Stimulated activated naive CD8-positive, alpha-beta T cell treated with anti-CD3 and anti-CD28 coated beads, Interleukin-15, Interleukin-2, amounts not matched to agents 100 U/mL and 50 U/mL, for 24 hours (primary cell): ENCODE data around the gene LYSET.
"Not testable (repeated sequence)": the region's sequence is repeated elsewhere in the genome, so short reads cannot be mapped to it uniquely, and the experiment has no call there.

Experiments
- ATAC-seq: fragments of 150-1000 bp; cut with Tn5 transposase; one replicate; pipeline ENCODE4 v1.10.0; 2021
- DNase-seq: peaks from one replicate; pipeline ENCODE4 v3.0.0; 2021

Gene LYSET

GRCh38 chr14:93184391-93185348, at the start of gene LYSET, which contains the start of gene MOAP1:
LYSET (plus strand) TSS chr14:93185317; CDS start chr14:93185406, 89 bp downstream.
MOAP1 (minus strand) TSS chr14:93184897; CDS start chr14:93184242, 655 bp downstream.
- peak; percentile 91 for DNase-seq

DNA sequence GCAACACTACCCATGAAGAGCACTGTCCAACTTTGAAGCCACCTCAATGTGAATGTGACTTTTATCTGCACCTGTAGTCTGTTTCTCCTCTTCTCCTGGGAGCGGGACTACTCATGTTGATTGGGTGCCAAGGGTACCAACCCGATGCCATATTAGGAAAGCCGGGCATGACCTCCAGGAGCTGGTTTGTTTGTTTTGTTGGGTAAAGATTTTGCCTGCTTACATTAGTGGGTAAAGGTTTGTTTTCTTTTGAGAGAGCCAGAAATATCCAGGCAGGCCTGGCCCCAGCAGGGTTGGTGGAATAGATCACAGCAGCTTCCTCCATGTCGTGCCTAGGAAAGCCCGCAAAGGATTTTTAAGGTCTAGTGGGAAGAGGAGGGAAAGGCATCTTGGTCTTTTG, 49.7 kb upstream of the LYSET start:
- DNase-seq = no peak
- ATAC-seq = no peak

More at GRCh38 chr14:93184391-93185348, at the start of gene LYSET, which contains the start of gene MOAP1:
- ATAC-seq = peak; percentile 87

DNA sequence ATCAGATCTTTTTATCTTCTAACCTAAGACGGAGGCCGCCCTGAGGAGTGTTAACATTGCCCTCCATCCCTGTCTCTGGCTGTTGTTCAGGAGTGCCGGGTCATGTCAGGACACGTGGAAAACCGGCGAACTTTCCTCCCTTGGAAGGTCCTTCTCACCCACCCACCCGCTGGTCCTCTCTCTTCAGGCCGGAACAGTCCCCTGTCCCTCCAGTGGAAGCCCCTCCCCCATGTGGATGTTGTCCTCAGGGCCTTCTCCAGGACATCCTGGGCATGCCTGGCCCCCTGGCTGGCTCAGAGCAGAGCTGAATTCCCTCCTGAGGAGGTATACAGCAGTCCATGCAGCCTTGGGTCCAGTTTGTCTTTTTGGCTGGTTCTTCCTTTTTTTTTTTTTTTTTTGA, 49.1 kb upstream of the LYSET start:
- no peak for DNase-seq
- no peak for ATAC-seq

GRCh38 chr14:93136508-93136907, 48.6 kb upstream of the LYSET start:
- not testable (repeated sequence) for DNase-seq, ATAC-seq

GRCh38 chr14:93137864-93138263, 47.3 kb upstream of the LYSET start:
- ATAC-seq = no peak
- DNase-seq = no peak

- ATAC-seq (no peak), DNase-seq (no peak)
Measured at GRCh38 chr14:93142854-93143652, 42.1 kb upstream of the LYSET start.

DNA sequence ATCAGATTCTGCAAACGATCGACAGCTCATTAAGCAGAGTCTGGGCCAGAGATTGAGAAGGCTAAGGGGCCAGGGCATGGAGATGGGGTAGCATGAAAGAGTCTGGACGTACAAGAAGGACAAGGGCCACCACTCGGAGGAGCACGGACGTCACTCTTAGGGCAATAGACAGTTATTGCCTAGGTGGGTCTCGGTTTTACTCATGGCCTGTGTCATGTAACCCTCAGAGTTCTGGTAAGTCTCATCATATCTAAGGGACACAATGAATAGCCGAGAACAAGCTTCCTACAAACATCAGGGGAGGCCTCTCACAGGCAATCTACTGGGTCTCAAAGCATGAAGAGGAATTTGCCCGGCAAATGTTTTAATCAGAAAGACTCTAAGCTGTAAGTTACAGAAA, 39.0 kb upstream of the LYSET start:
- ATAC-seq (peak; percentile 47), DNase-seq (no peak)

DNA sequence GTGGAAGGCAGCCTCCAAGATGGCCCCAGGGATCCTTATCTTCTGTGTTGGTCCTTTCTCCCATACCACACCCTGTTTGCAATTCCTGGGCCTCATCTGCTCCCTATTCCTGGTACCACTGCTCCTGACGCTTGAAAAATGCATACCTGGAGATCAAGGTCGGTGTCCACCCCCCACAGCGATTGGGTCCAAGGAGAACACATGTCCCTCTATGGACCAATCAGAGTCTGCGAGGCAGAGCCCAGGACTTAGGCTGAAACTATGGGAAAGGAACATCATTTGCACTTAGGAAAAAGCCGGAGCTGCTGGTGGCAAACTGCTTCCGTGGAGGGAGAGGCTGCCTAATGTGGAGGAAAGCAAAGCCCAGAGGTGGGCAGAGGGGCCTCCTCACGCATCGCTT, 36.1 kb upstream of the LYSET start:
- ATAC-seq (no peak), DNase-seq (no peak)

GRCh38 chr14:93150227-93151208, 34.6 kb upstream of the LYSET start:
- DNase-seq (no peak), ATAC-seq (no peak)

- DNase-seq = no peak
- ATAC-seq = no peak
Measured at GRCh38 chr14:93153121-93153520, 32.0 kb upstream of the LYSET start.

GRCh38 chr14:93155667-93156066, 29.4 kb upstream of the LYSET start:
- ATAC-seq = no peak
- DNase-seq = no peak

- DNase-seq (no peak), ATAC-seq (no peak)
Measured at GRCh38 chr14:93156693-93157369, 28.3 kb upstream of the LYSET start.

GRCh38 chr14:93158349-93158748, 26.8 kb upstream of the LYSET start:
- ATAC-seq, DNase-seq: not testable (repeated sequence)

GRCh38 chr14:93159625-93160352, 25.3 kb upstream of the LYSET start:
- DNase-seq, ATAC-seq: not testable (repeated sequence)

DNA sequence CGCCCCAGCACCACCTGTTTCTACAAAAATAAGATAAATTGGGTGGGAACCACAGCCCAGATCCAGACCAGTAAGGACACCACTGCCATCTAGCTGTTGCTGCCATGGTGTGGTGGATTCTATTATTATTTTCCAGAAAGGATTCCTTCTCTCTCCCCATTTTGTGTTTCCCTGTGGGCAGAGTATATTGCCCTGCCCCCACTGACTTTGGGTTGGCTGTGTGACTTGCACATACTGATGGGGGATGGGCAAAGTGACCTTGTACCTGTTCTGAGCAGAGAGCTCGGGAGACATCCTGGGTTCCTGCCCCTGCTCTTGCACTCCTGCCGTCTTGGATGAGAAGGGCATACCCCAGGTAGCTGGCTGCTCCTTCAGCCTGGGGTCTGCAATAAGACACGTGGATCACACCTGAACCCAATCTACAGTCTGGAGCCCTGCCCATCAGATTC, 24.7 kb upstream of the LYSET start:
- no peak for DNase-seq
- no peak for ATAC-seq

- DNase-seq (no peak), ATAC-seq (no peak)
Measured at GRCh38 chr14:93161411-93161940, 23.6 kb upstream of the LYSET start.

DNA sequence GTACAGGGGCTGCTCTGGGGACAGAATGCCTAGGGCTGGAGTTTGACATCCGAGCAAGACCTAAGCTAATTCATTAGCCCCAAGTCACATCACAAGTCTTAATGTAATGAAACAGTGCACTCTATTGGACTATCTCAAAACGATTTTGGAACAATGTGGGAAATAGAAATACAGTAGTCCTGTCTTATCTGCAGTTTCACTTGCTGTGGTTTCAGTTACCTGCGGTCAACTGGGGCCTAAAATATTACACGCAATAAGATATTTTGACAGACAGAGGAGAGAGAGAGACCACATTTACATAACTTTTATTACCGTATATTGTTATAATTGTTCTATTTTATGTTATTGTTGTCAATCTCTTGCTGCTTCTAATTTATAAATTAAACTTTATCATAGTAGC, 21.6 kb upstream of the LYSET start:
- ATAC-seq = no peak

DNA sequence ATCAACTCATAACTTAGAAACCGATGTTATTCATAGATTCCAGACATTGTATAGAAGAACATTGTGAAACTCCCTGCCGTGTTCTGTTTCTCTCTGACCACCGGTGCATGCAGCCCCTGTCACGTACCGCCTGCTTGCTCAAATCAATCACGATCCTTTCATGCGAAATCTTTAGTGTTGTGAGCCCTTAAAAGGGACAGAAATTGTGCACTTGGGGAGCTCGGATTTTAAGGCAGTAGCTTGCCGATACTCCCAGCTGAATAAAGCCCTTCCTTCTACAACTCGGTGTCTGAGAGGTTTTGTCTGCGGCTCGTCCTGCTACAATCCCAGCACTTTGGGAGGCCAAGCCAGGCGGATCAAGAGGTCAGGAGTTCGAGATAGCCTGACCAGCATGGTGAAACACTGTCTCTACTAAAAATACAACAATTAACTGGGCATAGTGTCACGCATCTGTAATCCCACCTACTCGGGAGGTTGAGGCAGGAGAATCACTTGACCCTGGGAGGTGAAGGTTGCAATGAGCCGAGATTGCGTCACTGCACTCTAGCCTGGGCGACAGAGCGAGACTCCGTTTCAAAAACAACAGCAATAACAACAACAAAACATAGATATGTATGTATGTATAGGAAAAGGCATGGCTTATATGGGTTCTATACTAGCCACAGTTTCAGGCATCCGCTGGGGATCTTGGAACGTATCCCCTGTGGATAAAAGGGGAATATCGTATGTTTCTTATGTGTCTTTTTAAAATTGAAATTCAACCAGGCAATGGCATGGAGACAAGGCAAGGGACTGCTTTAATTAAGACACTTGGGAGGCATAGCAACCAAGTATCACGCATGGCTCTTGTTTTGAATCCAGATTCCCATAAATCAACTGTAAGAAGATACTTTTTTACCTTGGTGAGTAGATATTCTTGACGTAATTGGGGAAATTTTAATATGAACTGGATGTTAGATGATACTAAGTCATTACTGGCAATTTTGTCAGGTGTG, 19.5 kb upstream of the LYSET start:
- not testable (repeated sequence) for ATAC-seq, DNase-seq

More for the DNA sequence above, 21.6 kb upstream of the LYSET start:
- DNase-seq = no peak
